Activated naive CD4-positive, alpha-beta T cell treated with anti-CD3 and anti-CD28 coated beads, Interleukin-2, amount 10 ng/mL, durations not matched to agents 7 days and 5 days (primary cell): ENCODE measurements around the gene SKP2.
A peak's percentile ranks its signal among the peaks of the same experiment; 100 is the strongest.
"Not testable (repeated sequence)": the region's sequence is repeated elsewhere in the genome, so short reads cannot be mapped to it uniquely, and the experiment has no call there.

ENCODE experiments used
- CTCF ChIA-PET: fragments of 350-600 bp; sonication (Branson Sonifier 250); formaldehyde crosslinking; loops from one replicate; lab custom pipeline; 2021; ENCODE audit warnings: antibody characterized with exemption; lab: Charles Lee
- DNase-seq: peaks from one replicate; pipeline ENCODE4 v3.0.0-alpha.2; 2020
- H3K27ac Mint-ChIP-seq: one replicate; pipeline ENCODE4 v1.8.0; 2021; ENCODE audit warnings: mild to moderate bottlenecking, moderate library complexity, mixed read lengths
- H3K27me3 Mint-ChIP-seq: one replicate; pipeline ENCODE4 v1.8.0; 2021; ENCODE audit warnings: mild to moderate bottlenecking, mixed read lengths
- H3K36me3 Mint-ChIP-seq: one replicate; pipeline ENCODE4 v1.8.0; 2021; ENCODE audit warnings: mixed read lengths
- H3K4me1 Mint-ChIP-seq: one replicate; pipeline ENCODE4 v1.8.0; 2021; ENCODE audit warnings: mixed read lengths
- H3K4me3 Mint-ChIP-seq: one replicate; pipeline ENCODE4 v1.8.0; 2021; ENCODE audit warnings: mild to moderate bottlenecking, moderate library complexity, mixed read lengths
- H3K9me3 Mint-ChIP-seq: one replicate; pipeline ENCODE4 v1.8.0; 2021; ENCODE audit warnings: mixed read lengths

SKP2 gene

GRCh38 chr5:36168737-36169136 is 16.8 kb downstream of the SKP2 start:
- H3K36me3 Mint-ChIP-seq = peaks cover 55% of the 10 kb centered on the region
- no peak overlapping the region for H3K4me3 Mint-ChIP-seq
- peak overlapping the region; percentile 22 for H3K27ac Mint-ChIP-seq
- no peak for DNase-seq
- H3K4me1 Mint-ChIP-seq = peaks cover 21% of the 10 kb centered on the region
- CTCF ChIA-PET = interaction anchor here (1.2 kb wide), 1 partner anchor 16 kb away, joined by 4 read pairs; no protein-coding TSS in a partner anchor
- H3K27me3 Mint-ChIP-seq = no peaks in the 10 kb centered on the region
- no peaks in the 10 kb centered on the region for H3K9me3 Mint-ChIP-seq

DNA sequence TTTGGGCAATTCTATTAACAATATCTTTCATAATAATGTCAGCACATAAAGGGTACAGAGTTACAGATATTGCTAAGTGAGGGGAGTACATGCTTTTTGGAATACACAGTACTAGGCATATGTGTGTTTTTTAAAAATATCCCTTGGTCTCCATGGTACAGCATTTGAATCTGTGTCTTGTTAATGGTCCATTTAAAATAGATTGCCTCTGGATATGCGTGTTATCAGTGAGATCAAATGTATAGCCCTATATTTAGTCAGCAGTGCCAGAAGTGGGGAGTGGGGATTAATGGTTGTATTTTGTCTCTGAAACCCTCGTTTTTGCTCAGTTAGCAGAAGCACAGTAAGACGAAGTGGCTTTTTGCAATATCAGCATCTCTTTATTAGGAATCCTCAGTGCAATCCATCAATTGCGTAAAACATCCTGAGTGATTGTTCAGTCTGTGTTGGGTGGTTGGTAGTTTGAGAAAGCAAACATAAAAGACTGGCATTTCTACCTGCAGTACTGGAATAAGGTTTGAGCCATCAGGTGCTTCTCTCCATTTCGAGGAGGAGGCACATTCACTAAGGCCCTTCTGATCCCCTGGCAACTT is 19.0 kb downstream of the SKP2 start:
- H3K9me3 Mint-ChIP-seq = no peaks in the 10 kb centered on the region
- no peak overlapping the region for H3K27ac Mint-ChIP-seq
- H3K4me3 Mint-ChIP-seq = no peak overlapping the region
- CTCF ChIA-PET = interaction anchor here (1.0 kb wide), 1 partner anchor 19 kb away, joined by 3 read pairs; no protein-coding TSS in a partner anchor
- no peaks in the 10 kb centered on the region for H3K27me3 Mint-ChIP-seq
- no peak for DNase-seq
- H3K36me3 Mint-ChIP-seq = peaks cover 62% of the 10 kb centered on the region
- peaks cover 21% of the 10 kb centered on the region for H3K4me1 Mint-ChIP-seq

GRCh38 chr5:36172599-36172998 is 20.7 kb downstream of the SKP2 start:
- peaks cover 19% of the 10 kb centered on the region for H3K4me1 Mint-ChIP-seq
- CTCF ChIA-PET = no interaction called here

GRCh38 chr5:36173426-36173825 is 21.5 kb downstream of the SKP2 start:
- no peak for DNase-seq
- no peaks in the 10 kb centered on the region for H3K9me3 Mint-ChIP-seq
- H3K27ac Mint-ChIP-seq = no peak overlapping the region
- peaks cover 11% of the 10 kb centered on the region for H3K4me1 Mint-ChIP-seq
- CTCF ChIA-PET = no interaction called here
- H3K36me3 Mint-ChIP-seq = peaks cover 50% of the 10 kb centered on the region
- H3K27me3 Mint-ChIP-seq = no peaks in the 10 kb centered on the region
- H3K4me3 Mint-ChIP-seq = no peak overlapping the region

More at GRCh38 chr5:36172599-36172998, 20.7 kb downstream of the SKP2 start:
- Mint-ChIP-seq H3K27me3 (no peaks in the 10 kb centered on the region), H3K27ac (no peak overlapping the region), H3K9me3 (no peaks in the 10 kb centered on the region), H3K4me3 (no peak overlapping the region), H3K36me3 (peaks cover 57% of the 10 kb centered on the region)
- no peak for DNase-seq

DNA sequence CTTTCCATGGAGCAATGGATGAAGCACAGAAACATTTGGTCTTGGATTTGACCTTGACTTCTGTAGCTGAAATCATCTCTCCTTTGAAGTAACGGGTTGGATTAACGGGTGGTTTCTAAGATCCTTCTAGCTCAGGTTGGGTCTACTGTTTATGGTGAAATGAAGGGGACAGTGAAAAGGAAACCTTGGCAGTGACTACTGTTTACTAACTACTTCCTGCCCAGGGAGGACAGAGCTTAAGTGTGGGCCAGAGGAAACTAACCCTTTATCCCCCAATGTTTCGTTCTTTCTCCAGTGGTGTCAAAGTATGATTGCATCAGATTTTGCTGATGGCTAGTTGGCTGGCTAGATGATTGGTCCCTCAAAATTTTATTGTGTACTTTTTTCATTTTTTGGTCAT is 22.2 kb downstream of the SKP2 start:
- no peak overlapping the region for H3K4me3 Mint-ChIP-seq
- H3K27me3 Mint-ChIP-seq = no peaks in the 10 kb centered on the region
- DNase-seq = no peak
- no peaks in the 10 kb centered on the region for H3K9me3 Mint-ChIP-seq
- H3K27ac Mint-ChIP-seq = no peak overlapping the region
- peaks cover 49% of the 10 kb centered on the region for H3K36me3 Mint-ChIP-seq
- CTCF ChIA-PET = no interaction called here
- H3K4me1 Mint-ChIP-seq = peaks cover 5% of the 10 kb centered on the region

DNA sequence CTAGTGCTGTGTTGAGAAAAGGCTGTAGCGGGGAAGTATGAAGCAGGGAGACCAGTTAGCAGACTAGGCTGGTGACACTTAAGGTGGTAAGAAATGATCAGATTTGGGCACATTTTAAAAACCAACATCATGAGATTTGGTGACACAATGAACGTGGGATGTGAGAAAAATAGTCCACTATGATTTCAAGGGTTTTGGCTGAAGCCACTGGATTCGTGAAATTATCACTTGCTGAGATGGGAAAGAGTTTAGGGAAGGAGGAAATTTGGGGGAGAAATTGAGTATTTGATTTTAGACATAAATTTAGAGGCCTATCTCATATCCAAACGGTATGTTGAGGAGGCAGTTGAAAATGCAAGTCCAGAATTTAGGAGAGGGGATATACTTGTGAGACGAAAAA is 23.1 kb downstream of the SKP2 start:
- H3K27ac Mint-ChIP-seq = no peak overlapping the region
- H3K4me3 Mint-ChIP-seq = no peak overlapping the region
- CTCF ChIA-PET = no interaction called here
- H3K36me3 Mint-ChIP-seq = peaks cover 49% of the 10 kb centered on the region
- DNase-seq = no peak
- H3K27me3 Mint-ChIP-seq = no peaks in the 10 kb centered on the region
- no peaks in the 10 kb centered on the region for H3K9me3 Mint-ChIP-seq
- H3K4me1 Mint-ChIP-seq = no peaks in the 10 kb centered on the region

DNA sequence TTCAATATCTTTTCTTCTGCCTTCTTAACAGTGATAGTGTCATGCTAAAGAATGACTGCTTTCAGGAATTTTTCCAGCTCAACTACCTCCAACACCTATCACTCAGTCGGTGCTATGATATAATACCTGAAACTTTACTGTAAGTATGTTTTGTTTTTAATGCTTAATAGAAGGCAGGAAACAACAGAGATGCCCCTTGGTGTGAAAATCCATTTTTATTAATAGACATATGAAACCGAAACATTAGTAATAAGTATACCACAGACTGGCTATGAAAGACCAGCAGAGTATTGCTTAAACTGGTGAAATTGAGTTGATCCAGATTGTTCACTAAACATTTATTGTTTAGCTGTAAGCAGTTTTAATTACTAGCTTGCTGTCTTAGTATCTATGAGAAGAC is 25.2 kb downstream of the SKP2 start:
- H3K27ac Mint-ChIP-seq = no peak overlapping the region
- H3K4me1 Mint-ChIP-seq = no peaks in the 10 kb centered on the region
- no peaks in the 10 kb centered on the region for H3K9me3 Mint-ChIP-seq
- CTCF ChIA-PET = no interaction called here
- no peak for DNase-seq
- no peak overlapping the region for H3K4me3 Mint-ChIP-seq
- peaks cover 56% of the 10 kb centered on the region for H3K36me3 Mint-ChIP-seq
- no peaks in the 10 kb centered on the region for H3K27me3 Mint-ChIP-seq

GRCh38 chr5:36177715-36178523 is 26.0 kb downstream of the SKP2 start:
- CTCF ChIA-PET = interaction anchor here (0.7 to 1.1 kb wide), 3 partner anchors 24 to 128 kb away, joined by 3 to 5 read pairs (median 3); no protein-coding TSS in a partner anchor
- no peak overlapping the region for H3K27ac Mint-ChIP-seq
- no peak overlapping the region for H3K4me3 Mint-ChIP-seq
- H3K36me3 Mint-ChIP-seq = peaks cover 59% of the 10 kb centered on the region
- DNase-seq = no peak
- no peaks in the 10 kb centered on the region for H3K9me3 Mint-ChIP-seq
- H3K4me1 Mint-ChIP-seq = no peaks in the 10 kb centered on the region
- H3K27me3 Mint-ChIP-seq = no peaks in the 10 kb centered on the region

DNA sequence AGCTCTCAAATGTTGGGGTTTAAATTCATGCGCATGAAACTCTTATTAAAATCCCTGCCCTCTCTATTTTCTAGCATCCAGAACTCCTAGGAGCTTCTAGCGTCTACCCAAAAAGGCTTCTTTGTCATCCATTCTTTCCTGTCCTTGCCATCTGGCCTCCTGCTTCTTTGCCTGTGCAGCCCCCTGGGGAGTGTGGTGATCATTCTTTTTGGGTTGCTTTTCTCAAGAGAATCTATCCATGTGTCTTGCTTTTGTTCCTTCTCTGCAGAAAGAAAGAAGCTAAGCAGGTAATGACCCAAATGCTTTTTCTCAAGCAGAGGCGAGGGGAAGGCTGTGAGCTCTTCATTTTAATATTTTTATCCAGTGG is 26.6 kb downstream of the SKP2 start:
- Mint-ChIP-seq H3K36me3 (peaks cover 58% of the 10 kb centered on the region), H3K9me3 (no peaks in the 10 kb centered on the region), H3K4me1 (no peaks in the 10 kb centered on the region), H3K27me3 (no peaks in the 10 kb centered on the region), H3K27ac (no peak overlapping the region), H3K4me3 (no peak overlapping the region)
- CTCF ChIA-PET = interaction anchor here (0.7 to 1.1 kb wide), 3 partner anchors 24 to 127 kb away, joined by 3 to 5 read pairs (median 3); no protein-coding TSS in a partner anchor
- no peak for DNase-seq

GRCh38 chr5:36179950-36180349 is 28.0 kb downstream of the SKP2 start:
- CTCF ChIA-PET = no interaction called here
- DNase-seq = no peak
- no peaks in the 10 kb centered on the region for H3K27me3 Mint-ChIP-seq
- H3K9me3 Mint-ChIP-seq = peaks cover 2% of the 10 kb centered on the region
- H3K36me3 Mint-ChIP-seq = peaks cover 56% of the 10 kb centered on the region
- no peak overlapping the region for H3K4me3 Mint-ChIP-seq
- H3K27ac Mint-ChIP-seq = no peak overlapping the region
- no peaks in the 10 kb centered on the region for H3K4me1 Mint-ChIP-seq

DNA sequence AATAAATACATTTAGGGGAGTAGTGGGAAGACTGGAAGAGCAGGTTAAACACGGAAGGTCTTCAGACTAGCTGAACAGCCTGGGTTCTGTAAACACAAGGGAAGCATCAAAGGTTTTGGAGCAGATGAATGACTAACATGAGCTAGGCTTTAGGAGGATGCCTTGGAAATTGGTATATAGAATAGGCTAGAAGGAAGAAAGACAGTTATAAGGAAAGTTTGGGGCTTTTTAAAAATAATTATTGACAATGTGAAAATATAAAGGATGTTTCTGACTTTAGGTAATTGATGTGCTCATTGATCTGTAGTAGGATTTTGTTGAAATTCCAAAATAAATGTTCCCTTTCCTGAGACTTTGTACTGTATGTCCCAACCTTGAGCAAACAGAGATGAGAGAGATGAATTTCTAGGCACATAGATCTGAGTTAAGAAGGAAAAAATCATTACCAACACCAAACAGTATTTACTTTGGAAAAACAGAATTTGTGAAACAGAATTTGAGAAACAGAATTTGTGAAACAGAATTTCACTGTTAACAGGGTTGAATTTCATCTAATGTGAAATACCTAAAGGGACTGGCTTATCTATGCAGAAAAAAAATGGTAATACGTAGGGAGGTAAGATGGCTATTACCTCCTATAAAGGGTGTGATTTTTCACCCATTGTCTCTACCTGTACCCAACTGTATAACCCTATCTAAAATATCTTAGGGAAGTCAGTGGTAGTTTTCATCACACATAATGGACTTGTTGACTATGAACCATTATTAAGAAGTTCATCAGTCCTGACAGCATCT is 28.8 kb downstream of the SKP2 start:
- H3K27me3 Mint-ChIP-seq = no peaks in the 10 kb centered on the region
- H3K4me1 Mint-ChIP-seq = no peaks in the 10 kb centered on the region
- H3K9me3 Mint-ChIP-seq = peaks cover 3% of the 10 kb centered on the region
- H3K36me3 Mint-ChIP-seq = peaks cover 57% of the 10 kb centered on the region
- CTCF ChIA-PET = no interaction called here
- H3K27ac Mint-ChIP-seq = no peak overlapping the region
- no peak for DNase-seq
- no peak overlapping the region for H3K4me3 Mint-ChIP-seq

- Mint-ChIP-seq H3K4me3 (no peak overlapping the region), H3K27ac (no peak overlapping the region), H3K27me3 (no peaks in the 10 kb centered on the region), H3K4me1 (no peaks in the 10 kb centered on the region), H3K36me3 (peaks cover 64% of the 10 kb centered on the region), H3K9me3 (peaks cover 3% of the 10 kb centered on the region)
- DNase-seq = no peak
- CTCF ChIA-PET = interaction anchor here (0.6 kb wide), 1 partner anchor 335 kb away, joined by 3 read pairs; no protein-coding TSS in a partner anchor
Measured at GRCh38 chr5:36181774-36182173, 29.9 kb downstream of the SKP2 start.

- DNase-seq, CTCF ChIA-PET, H3K27me3 Mint-ChIP-seq, H3K4me1 Mint-ChIP-seq, H3K27ac Mint-ChIP-seq, H3K4me3 Mint-ChIP-seq: not testable (repeated sequence)
- peaks cover 15% of the 10 kb centered on the region for H3K9me3 Mint-ChIP-seq
- H3K36me3 Mint-ChIP-seq = peaks cover 74% of the 10 kb centered on the region
Measured at GRCh38 chr5:36184408-36184807, 32.5 kb downstream of the SKP2 start.

GRCh38 chr5:36193746-36194145 is 41.8 kb downstream of the SKP2 start:
- H3K27ac Mint-ChIP-seq = no peak overlapping the region
- CTCF ChIA-PET = no interaction called here
- H3K4me1 Mint-ChIP-seq = no peaks in the 10 kb centered on the region
- H3K36me3 Mint-ChIP-seq = peaks cover 57% of the 10 kb centered on the region
- peaks cover 5% of the 10 kb centered on the region for H3K9me3 Mint-ChIP-seq
- no peaks in the 10 kb centered on the region for H3K27me3 Mint-ChIP-seq
- no peak overlapping the region for H3K4me3 Mint-ChIP-seq
- no peak for DNase-seq
